ENCODE measurements around the gene KCNK15.

KCNK15 gene

DNA sequence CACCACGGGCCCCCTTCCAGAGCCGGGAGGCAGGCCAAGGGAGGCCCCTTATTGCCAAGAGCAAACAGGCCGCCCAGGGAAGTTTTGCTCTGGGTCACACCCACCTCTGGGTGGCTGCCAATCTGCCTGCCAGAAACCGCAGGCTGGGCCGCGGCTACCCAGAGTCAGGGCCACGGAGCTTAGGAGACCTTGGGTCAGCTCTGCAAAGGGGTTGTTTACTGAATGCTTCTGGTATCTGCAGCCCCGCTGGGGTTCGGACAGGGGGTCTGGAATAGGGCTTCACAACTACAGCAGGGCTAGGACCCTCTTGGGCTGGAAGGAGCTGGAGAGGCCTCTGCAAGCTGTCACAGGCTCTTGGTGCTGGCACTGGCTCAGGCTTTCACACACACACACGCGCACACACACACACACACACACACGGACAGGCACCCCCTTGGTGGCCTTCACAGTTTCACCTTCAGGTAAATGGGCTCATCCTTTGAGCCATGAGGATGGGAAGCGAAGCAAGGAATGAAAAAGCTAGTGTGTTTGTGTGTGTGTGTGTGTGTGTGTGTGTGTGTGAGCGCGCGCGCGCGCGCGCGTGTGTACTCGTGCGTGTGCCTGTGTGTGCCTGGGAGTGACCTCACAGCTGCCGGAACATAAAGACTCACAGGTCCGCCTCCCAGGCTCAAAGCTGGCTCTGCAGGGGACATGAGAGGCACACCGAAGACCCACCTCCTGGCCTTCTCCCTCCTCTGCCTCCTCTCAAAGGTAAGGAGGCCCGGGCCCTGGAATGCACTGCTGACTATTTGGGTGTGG lies 30.8 kb upstream of the KCNK15 start, which contains the start of gene CCN5:
Gene CCN5 (plus strand): TSS at position 669 of the 798 bp plus-strand sequence. CDS start 22 bp downstream, at position 691.
- H3K4me3 ChIP-seq (ENCODE audit: low read depth, low read length) = no peak within 1 kb of the TSS
- no peak for DNase-seq (ENCODE audit: low read depth)

- no peak for DNase-seq (ENCODE audit: low read depth)
- no peak overlapping the region for H3K4me3 ChIP-seq (ENCODE audit: low read depth, low read length)
Observed at GRCh38 chr20:44715499-44716308, 30.0 kb upstream of the KCNK15 start.

DNA sequence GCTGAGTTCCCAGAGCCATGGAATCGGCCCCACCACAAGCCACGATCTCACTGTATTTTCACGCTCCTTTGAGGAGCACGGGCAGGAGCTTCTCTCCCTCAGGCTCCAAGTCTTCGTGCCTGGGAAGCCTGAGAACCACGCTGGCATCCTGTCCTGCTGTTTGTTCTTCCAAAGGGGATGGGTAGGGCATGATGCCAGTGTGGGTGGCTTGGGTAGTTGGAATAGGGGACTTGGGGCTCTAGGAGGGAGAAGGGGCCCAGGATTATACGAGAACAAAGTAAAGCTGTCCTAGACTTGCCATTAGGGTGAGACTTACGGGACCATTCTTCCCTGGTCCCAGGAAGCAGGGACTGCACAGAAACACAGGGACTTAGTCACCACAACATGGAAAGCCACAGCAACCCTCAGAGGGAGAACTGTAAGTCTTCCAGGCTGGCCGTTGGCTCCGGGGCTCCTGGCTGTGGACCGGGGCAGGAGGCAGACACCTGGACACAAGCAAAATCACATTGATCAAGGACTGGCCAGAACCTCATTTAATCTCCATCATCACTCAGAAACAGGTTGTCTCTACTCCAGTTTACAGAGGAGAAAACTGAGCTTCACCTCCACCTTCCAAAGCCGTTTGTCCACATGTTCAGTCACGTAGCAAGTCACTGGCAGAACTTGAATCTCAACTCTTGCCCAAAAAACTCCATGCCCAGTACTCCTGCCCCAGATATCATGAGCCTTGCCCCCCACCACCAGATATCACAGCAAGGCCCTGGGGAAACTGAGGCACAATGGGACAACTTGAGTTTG lies 29.2 kb upstream of the KCNK15 start:
- DNase-seq (ENCODE audit: low read depth) = no peak
- no peak overlapping the region for H3K4me3 ChIP-seq (ENCODE audit: low read depth, low read length)

- DNase-seq (ENCODE audit: low read depth) = no peak
- H3K4me3 ChIP-seq (ENCODE audit: low read depth, low read length) = no peak overlapping the region
Observed at GRCh38 chr20:44717986-44718385, 27.7 kb upstream of the KCNK15 start.

- no peak for DNase-seq (ENCODE audit: low read depth)
- no peak overlapping the region for H3K4me3 ChIP-seq (ENCODE audit: low read depth, low read length)
Observed at GRCh38 chr20:44719841-44720240, 25.8 kb upstream of the KCNK15 start.

DNA sequence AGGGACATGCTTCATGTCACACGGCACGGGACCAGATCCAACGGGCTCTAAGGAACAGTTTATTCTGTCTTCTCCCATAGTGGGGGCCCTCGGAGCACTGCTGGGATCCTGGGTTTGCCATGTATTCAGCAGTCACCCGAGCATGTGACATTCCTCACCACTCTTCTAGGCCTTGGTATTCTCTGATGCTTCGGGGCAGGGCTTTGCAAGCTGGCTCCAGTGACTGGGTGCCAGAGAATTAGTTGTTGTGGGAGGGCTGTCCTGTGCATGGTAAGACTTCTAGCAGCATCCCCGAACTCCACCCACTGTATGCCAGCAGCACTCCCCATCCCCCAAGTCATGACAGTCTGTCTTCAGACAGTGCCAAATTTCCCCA lies 25.1 kb upstream of the KCNK15 start:
- DNase-seq (ENCODE audit: low read depth) = no peak
- no peak overlapping the region for H3K4me3 ChIP-seq (ENCODE audit: low read depth, low read length)

DNA sequence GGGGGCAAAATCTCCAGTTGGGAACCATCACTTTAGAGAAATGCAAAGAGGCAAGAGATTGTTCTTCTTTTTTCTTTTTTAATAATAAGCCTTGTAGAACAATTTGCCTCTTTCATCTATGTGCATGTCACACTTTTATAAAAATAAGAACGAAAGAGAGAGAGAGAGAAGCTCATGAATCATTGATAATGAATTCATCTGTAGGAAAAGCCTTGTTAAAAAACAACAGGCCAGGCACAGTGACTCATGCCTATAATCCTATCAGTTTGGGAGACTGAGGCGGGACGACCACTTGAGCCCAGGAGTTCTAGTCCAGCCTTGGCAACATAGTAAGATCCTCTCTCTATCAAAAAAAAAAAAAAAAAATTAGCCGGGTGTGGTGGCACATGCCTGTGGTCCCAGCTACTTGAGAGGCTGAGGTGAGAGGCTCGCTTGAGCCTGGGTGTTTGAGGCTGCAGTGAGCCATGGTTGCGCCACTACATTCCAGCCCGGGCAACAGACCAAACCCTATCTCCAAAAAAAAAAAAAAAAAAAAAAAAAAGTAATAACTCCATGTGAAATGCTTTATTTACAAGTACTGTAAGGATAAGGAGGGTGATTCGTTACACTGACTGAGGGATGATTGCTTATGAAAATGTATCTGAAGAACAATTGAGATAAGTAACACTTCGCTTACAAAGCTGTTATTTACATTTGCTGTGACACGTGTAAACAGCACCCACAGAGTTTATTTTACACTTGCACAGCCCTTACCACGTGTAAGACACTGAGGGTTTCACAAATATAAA lies 24.5 kb upstream of the KCNK15 start:
- DNase-seq (ENCODE audit: low read depth) = no peak
- no peak overlapping the region for H3K4me3 ChIP-seq (ENCODE audit: low read depth, low read length)

- no peak for DNase-seq (ENCODE audit: low read depth)
- H3K4me3 ChIP-seq (ENCODE audit: low read depth, low read length) = no peak overlapping the region
Observed at GRCh38 chr20:44721785-44722054, 23.9 kb upstream of the KCNK15 start.

- DNase-seq (ENCODE audit: low read depth) = no peak
- H3K4me3 ChIP-seq (ENCODE audit: low read depth, low read length) = no peak overlapping the region
Observed at GRCh38 chr20:44722990-44723389, 22.7 kb upstream of the KCNK15 start.

- no peak overlapping the region for H3K4me3 ChIP-seq (ENCODE audit: low read depth, low read length)
- DNase-seq (ENCODE audit: low read depth) = no peak
Observed at GRCh38 chr20:44723391-44723790, 22.3 kb upstream of the KCNK15 start.

GRCh38 chr20:44723798-44724362 lies 21.8 kb upstream of the KCNK15 start:
- no peak overlapping the region for H3K4me3 ChIP-seq (ENCODE audit: low read depth, low read length)
- no peak for DNase-seq (ENCODE audit: low read depth)

DNA sequence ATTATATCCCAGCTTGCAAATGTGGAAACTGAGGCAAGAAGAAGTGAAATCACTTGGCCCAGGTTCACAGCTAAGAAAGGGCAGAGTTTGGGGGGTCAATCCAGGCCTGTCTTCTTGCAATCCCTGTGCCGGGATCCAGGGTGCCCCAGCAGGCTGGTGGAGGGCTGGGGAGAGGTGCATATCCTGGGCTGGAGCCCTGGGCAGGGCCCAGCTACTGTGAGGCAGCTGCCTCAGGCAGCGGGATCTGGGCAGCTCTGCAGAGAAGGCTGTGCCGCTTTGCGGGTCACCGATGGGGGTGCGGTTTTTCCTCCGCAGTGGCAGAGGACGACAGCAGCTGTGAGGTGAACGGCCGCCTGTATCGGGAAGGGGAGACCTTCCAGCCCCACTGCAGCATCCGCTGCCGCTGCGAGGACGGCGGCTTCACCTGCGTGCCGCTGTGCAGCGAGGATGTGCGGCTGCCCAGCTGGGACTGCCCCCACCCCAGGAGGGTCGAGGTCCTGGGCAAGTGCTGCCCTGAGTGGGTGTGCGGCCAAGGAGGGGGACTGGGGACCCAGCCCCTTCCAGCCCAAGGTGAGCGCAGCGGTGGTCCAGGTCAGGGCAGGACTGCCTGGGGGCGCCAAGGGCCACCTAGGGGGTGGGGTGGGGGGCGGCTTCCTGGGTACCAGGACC lies 21.1 kb upstream of the KCNK15 start:
- no peak overlapping the region for H3K4me3 ChIP-seq (ENCODE audit: low read depth, low read length)
- DNase-seq (ENCODE audit: low read depth) = no peak

DNA sequence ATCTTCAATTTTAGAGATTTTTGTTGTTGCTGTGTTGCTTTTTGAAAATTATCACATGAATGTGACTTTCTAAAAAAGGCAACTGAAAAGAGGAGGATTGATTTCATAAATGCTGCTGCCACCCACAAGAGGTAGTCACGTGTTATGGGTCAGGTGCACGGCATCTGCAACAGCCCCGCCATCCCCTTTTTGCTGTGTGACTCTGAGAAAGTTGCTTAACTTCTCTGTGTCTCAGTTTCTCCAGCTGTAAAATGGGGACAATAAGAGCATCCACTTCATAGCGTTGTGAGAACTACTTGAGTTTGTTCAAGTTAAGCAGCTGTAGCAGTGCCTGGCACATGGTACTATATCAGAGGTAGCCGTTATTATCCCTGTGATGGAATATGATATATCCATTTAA lies 19.8 kb upstream of the KCNK15 start:
- no peak overlapping the region for H3K4me3 ChIP-seq (ENCODE audit: low read depth, low read length)
- no peak for DNase-seq (ENCODE audit: low read depth)

GRCh38 chr20:44727039-44727438 lies 18.6 kb upstream of the KCNK15 start:
- no peak overlapping the region for H3K4me3 ChIP-seq (ENCODE audit: low read depth, low read length)
- no peak for DNase-seq (ENCODE audit: low read depth)

DNA sequence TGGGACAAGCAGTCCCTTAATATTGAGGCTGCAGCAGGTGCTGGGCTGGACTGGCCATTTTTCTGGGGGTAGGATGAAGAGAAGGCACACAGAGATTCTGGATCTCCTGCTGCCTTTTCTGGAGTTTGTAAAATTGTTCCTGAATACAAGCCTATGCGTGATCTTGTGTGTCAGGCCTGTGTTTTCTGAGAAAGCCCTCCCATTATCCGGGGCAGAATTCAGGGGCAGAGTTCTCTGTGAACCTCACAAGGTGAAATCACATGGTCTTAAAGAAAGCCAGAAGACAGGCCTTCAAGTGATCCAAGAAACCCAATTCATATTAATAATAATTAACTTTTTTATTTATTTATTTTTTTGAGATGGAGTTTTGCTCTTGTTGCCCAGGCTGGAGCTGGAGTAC lies 18.0 kb upstream of the KCNK15 start:
- no peak for DNase-seq (ENCODE audit: low read depth)
- no peak overlapping the region for H3K4me3 ChIP-seq (ENCODE audit: low read depth, low read length)

- peak; percentile 74 for DNase-seq (ENCODE audit: low read depth)
- no peak overlapping the region for H3K4me3 ChIP-seq (ENCODE audit: low read depth, low read length)
Observed at GRCh38 chr20:44728801-44729443, 16.7 kb upstream of the KCNK15 start.

GRCh38 chr20:44730441-44730840 lies 15.2 kb upstream of the KCNK15 start:
- no peak overlapping the region for H3K4me3 ChIP-seq (ENCODE audit: low read depth, low read length)
- DNase-seq (ENCODE audit: low read depth) = peak; percentile 67

DNA sequence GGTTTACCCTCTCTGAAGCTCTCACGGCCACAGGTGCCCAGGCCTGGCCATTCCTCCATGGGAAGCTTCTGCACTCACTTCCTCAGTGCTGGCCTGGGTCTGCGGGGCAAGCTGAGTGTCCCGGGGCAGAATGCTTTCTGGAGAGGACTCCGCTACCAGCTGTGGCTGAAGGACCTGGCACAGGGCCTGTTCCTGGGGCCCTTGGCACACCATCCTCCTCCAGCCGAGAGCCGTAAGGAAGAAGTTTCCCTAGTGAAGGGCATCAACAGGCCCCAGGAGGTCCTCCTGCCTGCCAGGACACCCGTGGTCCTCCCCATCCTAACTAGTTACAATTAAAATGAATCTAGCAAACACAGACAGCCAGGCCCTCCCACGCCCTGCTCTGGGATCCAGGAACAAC lies 14.0 kb upstream of the KCNK15 start:
- DNase-seq (ENCODE audit: low read depth) = no peak
- no peak overlapping the region for H3K4me3 ChIP-seq (ENCODE audit: low read depth, low read length)

Data from skeletal muscle cell (primary cell).